HepG2 (cell line): ENCODE data around the gene MAP1LC3C.

Source experiments
- HINFP ChIP-seq: sonication (generic); formaldehyde crosslinking; IDR thresholded peaks from 2 replicates; pipeline ENCODE4 v1.4.0; 2020; ENCODE audit warnings: low read depth, mild to moderate bottlenecking, missing genetic modification reagents
- STAG1 ChIP-seq: sonication (generic); formaldehyde crosslinking; IDR thresholded peaks from 2 replicates; pipeline ENCODE4 v1.4.0; 2020; ENCODE audit warnings: missing genetic modification reagents
- ZNF143 ChIP-seq: sonication (generic); formaldehyde crosslinking; IDR thresholded peaks from 2 replicates; pipeline ENCODE4 v1.4.0; 2020; ENCODE audit warnings: missing genetic modification reagents
- ZNF468 ChIP-seq: sonication (generic); formaldehyde crosslinking; IDR thresholded peaks from 2 replicates; pipeline ENCODE4 v1.8.0; 2022; ENCODE audit warnings: mild to moderate bottlenecking, moderate library complexity, missing genetic modification reagents
- ZNF768 ChIP-seq: sonication (generic); formaldehyde crosslinking; IDR thresholded peaks from 2 replicates; pipeline ENCODE4 v1.4.0; 2020; ENCODE audit warnings: missing genetic modification reagents
- TF ChIP-seq, protein P1 (sequence below): sonication (generic); formaldehyde crosslinking; IDR thresholded peaks from 2 replicates; pipeline ENCODE4 v1.5.0; 2020; ENCODE audit warnings: mild to moderate bottlenecking, missing genetic modification reagents, moderate library complexity
- TF ChIP-seq, protein P2 (sequence below): sonication (generic); formaldehyde crosslinking; IDR thresholded peaks from 2 replicates; pipeline ENCODE4 v1.5.0; 2020; ENCODE audit warnings: missing genetic modification reagents, mild to moderate bottlenecking, borderline replicate concordance
- TF ChIP-seq, protein P3 (sequence below): fragments of 450-650 bp; IDR thresholded peaks from 2 replicates; pipeline ENCODE4 v1.6.1; 2017; ENCODE audit warnings: mild to moderate bottlenecking

DNA sequence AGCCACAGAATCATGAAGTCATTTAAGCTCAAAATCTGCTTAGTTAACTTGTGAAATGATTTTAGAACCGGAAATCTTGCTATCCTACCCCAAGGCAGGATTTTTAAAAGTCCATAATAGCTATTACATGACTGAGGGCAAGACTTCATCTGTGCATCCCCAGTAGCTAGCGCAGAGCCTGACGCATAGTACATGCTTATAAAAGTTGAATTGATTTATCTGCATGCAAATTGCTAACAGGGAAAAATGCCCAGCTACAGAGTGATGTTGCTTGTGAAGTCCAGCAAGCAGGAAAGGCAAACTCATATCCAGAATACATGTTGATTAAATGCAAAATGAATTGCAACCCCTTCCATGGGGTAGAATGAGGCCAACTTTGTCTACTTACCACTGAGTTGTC, 8.1 kb upstream of the MAP1LC3C start:
- TF ChIP-seq STAG1 (CRISPR knock-in tag) (no peak), ZNF468 (CRISPR knock-in tag) (no peak), ZNF768 (no peak), HINFP (no peak), ZNF143 (CRISPR knock-in tag) (no peak)
- TF ChIP-seq, protein P1, sequence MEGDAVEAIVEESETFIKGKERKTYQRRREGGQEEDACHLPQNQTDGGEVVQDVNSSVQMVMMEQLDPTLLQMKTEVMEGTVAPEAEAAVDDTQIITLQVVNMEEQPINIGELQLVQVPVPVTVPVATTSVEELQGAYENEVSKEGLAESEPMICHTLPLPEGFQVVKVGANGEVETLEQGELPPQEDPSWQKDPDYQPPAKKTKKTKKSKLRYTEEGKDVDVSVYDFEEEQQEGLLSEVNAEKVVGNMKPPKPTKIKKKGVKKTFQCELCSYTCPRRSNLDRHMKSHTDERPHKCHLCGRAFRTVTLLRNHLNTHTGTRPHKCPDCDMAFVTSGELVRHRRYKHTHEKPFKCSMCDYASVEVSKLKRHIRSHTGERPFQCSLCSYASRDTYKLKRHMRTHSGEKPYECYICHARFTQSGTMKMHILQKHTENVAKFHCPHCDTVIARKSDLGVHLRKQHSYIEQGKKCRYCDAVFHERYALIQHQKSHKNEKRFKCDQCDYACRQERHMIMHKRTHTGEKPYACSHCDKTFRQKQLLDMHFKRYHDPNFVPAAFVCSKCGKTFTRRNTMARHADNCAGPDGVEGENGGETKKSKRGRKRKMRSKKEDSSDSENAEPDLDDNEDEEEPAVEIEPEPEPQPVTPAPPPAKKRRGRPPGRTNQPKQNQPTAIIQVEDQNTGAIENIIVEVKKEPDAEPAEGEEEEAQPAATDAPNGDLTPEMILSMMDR = no peak
- TF ChIP-seq, protein P2, sequence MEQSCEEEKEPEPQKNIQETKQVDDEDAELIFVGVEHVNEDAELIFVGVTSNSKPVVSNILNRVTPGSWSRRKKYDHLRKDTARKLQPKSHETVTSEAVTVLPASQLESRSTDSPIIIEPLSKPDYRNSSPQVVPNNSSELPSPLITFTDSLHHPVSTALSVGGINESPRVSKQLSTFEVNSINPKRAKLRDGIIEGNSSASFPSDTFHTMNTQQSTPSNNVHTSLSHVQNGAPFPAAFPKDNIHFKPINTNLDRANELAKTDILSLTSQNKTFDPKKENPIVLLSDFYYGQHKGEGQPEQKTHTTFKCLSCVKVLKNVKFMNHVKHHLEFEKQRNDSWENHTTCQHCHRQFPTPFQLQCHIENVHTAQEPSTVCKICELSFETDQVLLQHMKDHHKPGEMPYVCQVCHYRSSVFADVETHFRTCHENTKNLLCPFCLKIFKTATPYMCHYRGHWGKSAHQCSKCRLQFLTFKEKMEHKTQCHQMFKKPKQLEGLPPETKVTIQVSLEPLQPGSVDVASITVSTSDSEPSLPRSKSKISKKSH (CRISPR knock-in tag) = no peak
- TF ChIP-seq, protein P3, sequence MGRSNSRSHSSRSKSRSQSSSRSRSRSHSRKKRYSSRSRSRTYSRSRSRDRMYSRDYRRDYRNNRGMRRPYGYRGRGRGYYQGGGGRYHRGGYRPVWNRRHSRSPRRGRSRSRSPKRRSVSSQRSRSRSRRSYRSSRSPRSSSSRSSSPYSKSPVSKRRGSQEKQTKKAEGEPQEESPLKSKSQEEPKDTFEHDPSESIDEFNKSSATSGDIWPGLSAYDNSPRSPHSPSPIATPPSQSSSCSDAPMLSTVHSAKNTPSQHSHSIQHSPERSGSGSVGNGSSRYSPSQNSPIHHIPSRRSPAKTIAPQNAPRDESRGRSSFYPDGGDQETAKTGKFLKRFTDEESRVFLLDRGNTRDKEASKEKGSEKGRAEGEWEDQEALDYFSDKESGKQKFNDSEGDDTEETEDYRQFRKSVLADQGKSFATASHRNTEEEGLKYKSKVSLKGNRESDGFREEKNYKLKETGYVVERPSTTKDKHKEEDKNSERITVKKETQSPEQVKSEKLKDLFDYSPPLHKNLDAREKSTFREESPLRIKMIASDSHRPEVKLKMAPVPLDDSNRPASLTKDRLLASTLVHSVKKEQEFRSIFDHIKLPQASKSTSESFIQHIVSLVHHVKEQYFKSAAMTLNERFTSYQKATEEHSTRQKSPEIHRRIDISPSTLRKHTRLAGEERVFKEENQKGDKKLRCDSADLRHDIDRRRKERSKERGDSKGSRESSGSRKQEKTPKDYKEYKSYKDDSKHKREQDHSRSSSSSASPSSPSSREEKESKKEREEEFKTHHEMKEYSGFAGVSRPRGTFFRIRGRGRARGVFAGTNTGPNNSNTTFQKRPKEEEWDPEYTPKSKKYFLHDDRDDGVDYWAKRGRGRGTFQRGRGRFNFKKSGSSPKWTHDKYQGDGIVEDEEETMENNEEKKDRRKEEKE = no peak
